IMR-90 (cell line): Measurements from ENCODE around the gene NEDD4L. TPM values are rescaled to one million over a fixed set of nuclear protein-coding genes. Genes with fewer than 3 reads are reported as not detected.

ENCODE experiments used
- ATAC-seq: fragments of 200-7000 bp; cut with Tn5 transposase; 2 replicates; pipeline ENCODE4 v1.9.1; 2020; ENCODE audit warnings: low read depth, mild to moderate bottlenecking, moderate library complexity
- BruUV-seq: library from RNA; stranded (reverse); fragments of 400-500 nt; replicated peaks from 2 replicates; lab custom pipeline; 2021; lab: Mats Ljungman, UMichigan
- CTCF ChIA-PET: fragments of 300-600 bp; formaldehyde crosslinking; extraction: SDS; loops from one replicate; lab custom pipeline; 2021; ENCODE audit warnings: antibody characterized with exemption; lab: Yijun Ruan, JAX
- POLR2A ChIA-PET: fragments of 300-600 bp; sonication (Branson Sonifier 250); formaldehyde crosslinking; loops from one replicate; lab custom pipeline; 2022; ENCODE audit warnings: antibody characterized with exemption; ENCODE audit not compliant: unreplicated experiment; lab: Charles Lee
- DNase-seq: peaks from one replicate; pipeline ENCODE4 v3.0.0; 2013
- H2AFZ ChIP-seq: replicated peaks from 2 replicates; pipeline ENCODE3; 2013; ENCODE audit warnings: low read length, mild to moderate bottlenecking; ENCODE audit not compliant: poor library complexity
- H2AK5ac ChIP-seq: 2 replicates; pipeline ENCODE4 v1.6.1; 2013; ENCODE audit warnings: low read depth, low read length, inconsistent platforms
- H2AK9ac ChIP-seq: replicated peaks from 2 replicates; pipeline ENCODE3; 2013; ENCODE audit warnings: mild to moderate bottlenecking, low read depth, low read length, moderate library complexity; ENCODE audit not compliant: poor library complexity
- H2BK120ac ChIP-seq: 2 replicates; pipeline ENCODE4 v1.6.1; 2013; ENCODE audit warnings: low read depth, low read length, inconsistent platforms
- H2BK15ac ChIP-seq: 3 replicates; pipeline ENCODE4 v1.6.1; 2013; ENCODE audit warnings: low read depth, low read length, inconsistent platforms
- H2BK20ac ChIP-seq: 2 replicates; pipeline ENCODE4 v1.6.1; 2013; ENCODE audit warnings: low read depth, mild to moderate bottlenecking, inconsistent platforms, low read length, moderate library complexity
- H2BK5ac ChIP-seq: 2 replicates; pipeline ENCODE4 v1.6.1; 2013; ENCODE audit warnings: mild to moderate bottlenecking, low read depth, low read length, inconsistent platforms; ENCODE audit not compliant: poor library complexity, severe bottlenecking
- H3K14ac ChIP-seq: replicated peaks from 2 replicates; pipeline ENCODE4 v1.6.1; 2013; ENCODE audit warnings: low read depth, low read length, inconsistent platforms
- H3K18ac ChIP-seq: 2 replicates; pipeline ENCODE4 v1.6.1; 2013; ENCODE audit warnings: low read depth, low read length, control low read depth
- H3K23ac ChIP-seq: 2 replicates; pipeline ENCODE4 v1.6.1; 2013; ENCODE audit warnings: low read depth, low read length, inconsistent platforms
- H3K27ac ChIP-seq: 2 replicates; pipeline ENCODE4 v1.5.1; 2013; ENCODE audit warnings: mild to moderate bottlenecking, control low read depth, low read length; ENCODE audit not compliant: insufficient read depth
- H3K27me3 ChIP-seq: 2 replicates; pipeline ENCODE4 v1.6.1; 2013; ENCODE audit warnings: low read length; ENCODE audit not compliant: control insufficient read depth, insufficient read depth
- H3K36me3 ChIP-seq: 2 replicates; pipeline ENCODE4 v1.6.1; 2013; ENCODE audit warnings: low read length, mixed read lengths; ENCODE audit not compliant: control insufficient read depth, insufficient read depth
- H3K4ac ChIP-seq: 2 replicates; pipeline ENCODE4 v1.6.1; 2013; ENCODE audit warnings: low read depth, low read length, inconsistent platforms
- H3K4me1 ChIP-seq: 2 replicates; pipeline ENCODE4 v1.6.1; 2013; ENCODE audit warnings: low read length, mixed read lengths; ENCODE audit not compliant: control insufficient read depth, insufficient read depth
- H3K4me2 ChIP-seq: 2 replicates; pipeline ENCODE4 v1.6.1; 2013; ENCODE audit warnings: low read depth, mild to moderate bottlenecking, control low read depth, low read length, moderate library complexity
- H3K4me3 ChIP-seq: 2 replicates; pipeline ENCODE4 v1.5.1; 2013; ENCODE audit warnings: low read depth, mild to moderate bottlenecking, control low read depth, low read length, moderate library complexity; ENCODE audit not compliant: insufficient read depth
- H3K56ac ChIP-seq: 2 replicates; pipeline ENCODE4 v1.6.1; 2013; ENCODE audit warnings: low read length, inconsistent platforms; ENCODE audit not compliant: insufficient read depth; ENCODE audit errors: extremely low read depth
- H3K79me1 ChIP-seq, 2 experiments: 2 replicates each; pipeline ENCODE4 v1.6.1; 2013; ENCODE audit warnings: low read length in 2 of 2, inconsistent platforms in 1 of 2, low read depth in 1 of 2
- H3K9ac ChIP-seq: 2 replicates; pipeline ENCODE4 v1.6.1; 2013; ENCODE audit warnings: low read depth, low read length, control low read depth
- H3K9me1 ChIP-seq: 2 replicates; pipeline ENCODE4 v1.6.1; 2013; ENCODE audit warnings: low read length, inconsistent platforms; ENCODE audit not compliant: insufficient read depth
- H3K9me3 ChIP-seq: 2 replicates; pipeline ENCODE4 v1.6.1; 2013; ENCODE audit warnings: low read length; ENCODE audit not compliant: control insufficient read depth, insufficient read depth
- H4K20me1 ChIP-seq: 2 replicates; pipeline ENCODE4 v1.6.1; 2013; ENCODE audit warnings: low read length, inconsistent platforms; ENCODE audit not compliant: insufficient read depth
- H4K5ac ChIP-seq: 2 replicates; pipeline ENCODE4 v1.6.1; 2013; ENCODE audit warnings: mild to moderate bottlenecking, low read depth, low read length, control low read depth
- H4K8ac ChIP-seq, 2 experiments: 2 replicates each; pipeline ENCODE4 v1.6.1; 2013; ENCODE audit warnings: low read depth in 2 of 2, low read length in 2 of 2, control low read depth in 1 of 2, inconsistent platforms in 1 of 2
- H4K91ac ChIP-seq: 2 replicates; pipeline ENCODE4 v1.6.1; 2013; ENCODE audit warnings: low read depth, low read length, inconsistent platforms; ENCODE audit not compliant: insufficient read depth
- BHLHE40 ChIP-seq: fragments of 150-350 bp; IDR thresholded peaks from 2 replicates; pipeline ENCODE4 v1.6.1; 2016; ENCODE audit warnings: mild to moderate bottlenecking, low read depth, low read length
- CEBPB ChIP-seq: IDR thresholded peaks from 2 replicates; pipeline ENCODE4 v1.6.1; 2012; ENCODE audit warnings: low read depth, low read length, improper control_type of control experiment
- CHD1 ChIP-seq: IDR thresholded peaks from 2 replicates; pipeline ENCODE4 v1.6.1; 2012; ENCODE audit warnings: low read depth, low read length, improper control_type of control experiment
- FOS ChIP-seq: fragments of 150-350 bp; IDR thresholded peaks from 2 replicates; pipeline ENCODE4 v1.6.1; 2016; ENCODE audit warnings: low read depth, low read length
- MAFK ChIP-seq: IDR thresholded peaks from 2 replicates; pipeline ENCODE4 v1.6.1; 2012; ENCODE audit warnings: low read depth, low read length, improper control_type of control experiment
- MAZ ChIP-seq: IDR thresholded peaks from 2 replicates; pipeline ENCODE4 v1.6.1; 2012; ENCODE audit warnings: low read depth, mild to moderate bottlenecking, low read length, improper control_type of control experiment, moderate library complexity, borderline replicate concordance
- MXI1 ChIP-seq: IDR thresholded peaks from 2 replicates; pipeline ENCODE4 v1.6.1; 2012; ENCODE audit warnings: low read depth, mild to moderate bottlenecking, low read length, moderate library complexity, borderline replicate concordance
- NFE2L2 ChIP-seq: fragments of 150-350 bp; IDR thresholded peaks from 2 replicates; pipeline ENCODE4 v1.6.1; 2016; ENCODE audit warnings: low read depth, mild to moderate bottlenecking, low read length
- POLR2A ChIP-seq: IDR thresholded peaks from 2 replicates; pipeline ENCODE4 v1.6.1; 2012; ENCODE audit warnings: mild to moderate bottlenecking, low read depth, low read length
- RAD21 ChIP-seq: IDR thresholded peaks from 2 replicates; pipeline ENCODE4 v1.6.1; 2012; ENCODE audit warnings: low read length, improper control_type of control experiment
- RCOR1 ChIP-seq: IDR thresholded peaks from 2 replicates; pipeline ENCODE4 v1.6.1; 2012; ENCODE audit warnings: mild to moderate bottlenecking, low read length, improper control_type of control experiment; ENCODE audit not compliant: insufficient replicate concordance
- RFX5 ChIP-seq: IDR thresholded peaks from 2 replicates; pipeline ENCODE4 v1.8.0; 2012; ENCODE audit warnings: low read depth, mild to moderate bottlenecking, low read length, moderate library complexity
- SMC3 ChIP-seq: fragments of 150-350 bp; IDR thresholded peaks from 2 replicates; pipeline ENCODE4 v1.6.1; 2016; ENCODE audit warnings: low read depth, mild to moderate bottlenecking, antibody characterized with exemption, low read length, moderate library complexity
- whole genome bisulfite sequencing, 2 experiments: methylation state at CpG; one replicate each; pipeline versions ENCODE4 v1.1.5 to v1.1.7; 2013; ENCODE audit warnings: missing lambda C conversion rate in 2 of 2; ENCODE audit not compliant: insufficient read length in 1 of 2; ENCODE audit errors: extremely low coverage in 2 of 2; 5-methylcytosine and 5-hydroxymethylcytosine counted together
- dilution Hi-C: fragments of 300-500 bp; cut with HindIII; formaldehyde crosslinking; loops from one replicate; pipeline ENCODE4 v1.14.3; 2018; ENCODE audit warnings: low sequenced_read_pairs; ENCODE audit not compliant: unreplicated experiment
- in situ Hi-C: fragments of 300-500 bp; cut with MboI; formaldehyde crosslinking; loops from 3 replicates; pipeline ENCODE4 v1.14.3; 2019; ENCODE audit warnings: low sequenced_read_pairs, inconsistent platforms, mixed read lengths
- intact Hi-C: fragments of 100-400 bp; cut with micrococcal nuclease; formaldehyde crosslinking; loops from 2 replicates; pipeline ENCODE4 v1.10.0; 2022
- polyA plus RNA-seq, 3 experiments: library from polyadenylated mRNA; depleted of rRNA; stranded (reverse); fragments of >200 nt; gene quantifications; 2 replicates each; pipeline ENCODE4 v1.2.3, GENCODE V29; 2012; ENCODE audit warnings: low replicate concordance in 1 of 3
- total RNA-seq: library from RNA; depleted of rRNA; stranded (reverse); fragments of >200 nt; gene quantifications from 2 replicates; pipeline ENCODE4 v1.2.3, GENCODE V29; 2012
- TF ChIP-seq, protein P1 (sequence below): fragments of 150-350 bp; IDR thresholded peaks from 2 replicates; pipeline ENCODE4 v1.6.1; 2016; ENCODE audit warnings: low read depth, mild to moderate bottlenecking, low read length, moderate library complexity, borderline replicate concordance
- TF ChIP-seq, protein P2 (sequence below): fragments of 150-350 bp; IDR thresholded peaks from 2 replicates; pipeline ENCODE4 v1.6.1; 2017; ENCODE audit warnings: mild to moderate bottlenecking, antibody characterized with exemption, low read length, low read depth
- TF ChIP-seq, protein P3 (sequence below): conservative IDR thresholded peaks from 2 replicates; pipeline ENCODE4 v1.5.1; 2012; ENCODE audit warnings: mild to moderate bottlenecking, low read depth, low read length, improper control_type of control experiment

The NEDD4L gene
- total and polyA plus RNA-seq, 2 of the 4 experiments (the other 2 are of a cell fraction): 10.0 to 10.9 TPM

DNA sequence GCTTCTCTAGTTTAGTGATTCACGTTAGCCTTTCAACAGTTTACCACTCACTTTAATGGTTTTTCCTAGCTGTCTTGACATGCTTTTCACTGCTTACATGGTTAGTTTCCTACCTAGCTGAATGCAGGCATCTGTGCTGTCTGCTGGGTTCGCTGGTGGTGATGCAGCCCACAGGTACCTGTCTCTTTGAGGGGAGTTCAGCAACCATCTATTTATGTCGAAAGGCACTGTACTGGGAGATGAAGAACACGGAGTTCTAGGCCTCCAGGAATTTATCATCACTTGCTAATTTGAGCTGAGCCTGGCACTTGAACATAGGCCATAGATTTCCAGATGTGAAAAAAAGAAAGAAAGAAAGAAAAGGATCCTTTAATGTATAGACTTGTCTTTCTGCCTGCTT is 148.5 kb downstream of the NEDD4L start:
- H4K5ac ChIP-seq: no peak overlapping the region
- H3K4ac ChIP-seq: no peak overlapping the region
- no peak overlapping the region for H3K4me3 ChIP-seq
- H2BK15ac ChIP-seq: no peak overlapping the region
- H4K91ac ChIP-seq: no peak overlapping the region
- in situ Hi-C loops (no loop called here), intact Hi-C loops (no loop called here), dilution Hi-C loops (no loop called here)
- H3K27ac ChIP-seq: no peak overlapping the region
- ChIA-PET POLR2A (no interaction called here), CTCF (interaction anchor here (1.2 kb wide), 1 partner anchor 310 kb away, joined by 3 read pairs; no protein-coding TSS in a partner anchor)
- ATAC-seq: no peak
- no peak overlapping the region for H3K9ac ChIP-seq
- H2BK20ac ChIP-seq: no peak overlapping the region
- peaks cover 3 to 14% of the 10 kb centered on the region in 2 experiments; a peak in 1 of 4 replicates for H3K79me1 ChIP-seq
- H3K36me3 ChIP-seq: no peaks in the 10 kb centered on the region
- no peaks in the 10 kb centered on the region for H3K9me3 ChIP-seq
- H3K23ac ChIP-seq: no peak overlapping the region
- no peak overlapping the region for H4K8ac ChIP-seq
- no peaks in the 10 kb centered on the region for H3K27me3 ChIP-seq
- DNase-seq: no peak
- no peak overlapping the region for H3K4me2 ChIP-seq
- BruUV-seq: no TSS peak
- H4K20me1 ChIP-seq: no peaks in the 10 kb centered on the region
- peaks cover 7% of the 10 kb centered on the region for H3K4me1 ChIP-seq
- no peak overlapping the region for H2BK120ac ChIP-seq
- H3K56ac ChIP-seq: no peak overlapping the region
- no peak overlapping the region for H2BK5ac ChIP-seq
- H2AK9ac ChIP-seq: no peak overlapping the region
- H3K18ac ChIP-seq: no peak overlapping the region
- H3K9me1 ChIP-seq: peaks cover 14% of the 10 kb centered on the region; the same call in 1 of the 2 replicates
- H3K14ac ChIP-seq: no peak overlapping the region
- TF ChIP-seq, protein P1, sequence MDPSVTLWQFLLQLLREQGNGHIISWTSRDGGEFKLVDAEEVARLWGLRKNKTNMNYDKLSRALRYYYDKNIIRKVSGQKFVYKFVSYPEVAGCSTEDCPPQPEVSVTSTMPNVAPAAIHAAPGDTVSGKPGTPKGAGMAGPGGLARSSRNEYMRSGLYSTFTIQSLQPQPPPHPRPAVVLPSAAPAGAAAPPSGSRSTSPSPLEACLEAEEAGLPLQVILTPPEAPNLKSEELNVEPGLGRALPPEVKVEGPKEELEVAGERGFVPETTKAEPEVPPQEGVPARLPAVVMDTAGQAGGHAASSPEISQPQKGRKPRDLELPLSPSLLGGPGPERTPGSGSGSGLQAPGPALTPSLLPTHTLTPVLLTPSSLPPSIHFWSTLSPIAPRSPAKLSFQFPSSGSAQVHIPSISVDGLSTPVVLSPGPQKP: no peak
- TF ChIP-seq MXI1 (no peak), FOS (no peak), CHD1 (no peak), MAFK (no peak), POLR2A (no peak), RAD21 (no peak), RCOR1 (no peak), RFX5 (no peak), MAZ (no peak), SMC3 (no peak), NFE2L2 (no peak), BHLHE40 (no peak), CEBPB (no peak)
- TF ChIP-seq, protein P2, sequence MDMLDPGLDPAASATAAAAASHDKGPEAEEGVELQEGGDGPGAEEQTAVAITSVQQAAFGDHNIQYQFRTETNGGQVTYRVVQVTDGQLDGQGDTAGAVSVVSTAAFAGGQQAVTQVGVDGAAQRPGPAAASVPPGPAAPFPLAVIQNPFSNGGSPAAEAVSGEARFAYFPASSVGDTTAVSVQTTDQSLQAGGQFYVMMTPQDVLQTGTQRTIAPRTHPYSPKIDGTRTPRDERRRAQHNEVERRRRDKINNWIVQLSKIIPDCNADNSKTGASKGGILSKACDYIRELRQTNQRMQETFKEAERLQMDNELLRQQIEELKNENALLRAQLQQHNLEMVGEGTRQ: no peak
- TF ChIP-seq, protein P3, sequence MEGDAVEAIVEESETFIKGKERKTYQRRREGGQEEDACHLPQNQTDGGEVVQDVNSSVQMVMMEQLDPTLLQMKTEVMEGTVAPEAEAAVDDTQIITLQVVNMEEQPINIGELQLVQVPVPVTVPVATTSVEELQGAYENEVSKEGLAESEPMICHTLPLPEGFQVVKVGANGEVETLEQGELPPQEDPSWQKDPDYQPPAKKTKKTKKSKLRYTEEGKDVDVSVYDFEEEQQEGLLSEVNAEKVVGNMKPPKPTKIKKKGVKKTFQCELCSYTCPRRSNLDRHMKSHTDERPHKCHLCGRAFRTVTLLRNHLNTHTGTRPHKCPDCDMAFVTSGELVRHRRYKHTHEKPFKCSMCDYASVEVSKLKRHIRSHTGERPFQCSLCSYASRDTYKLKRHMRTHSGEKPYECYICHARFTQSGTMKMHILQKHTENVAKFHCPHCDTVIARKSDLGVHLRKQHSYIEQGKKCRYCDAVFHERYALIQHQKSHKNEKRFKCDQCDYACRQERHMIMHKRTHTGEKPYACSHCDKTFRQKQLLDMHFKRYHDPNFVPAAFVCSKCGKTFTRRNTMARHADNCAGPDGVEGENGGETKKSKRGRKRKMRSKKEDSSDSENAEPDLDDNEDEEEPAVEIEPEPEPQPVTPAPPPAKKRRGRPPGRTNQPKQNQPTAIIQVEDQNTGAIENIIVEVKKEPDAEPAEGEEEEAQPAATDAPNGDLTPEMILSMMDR: no peak
- no peak overlapping the region for H2AK5ac ChIP-seq
- no peak overlapping the region for H2AFZ ChIP-seq
- WGBS, 2 experiments: 100% methylated on average over 2 of the region's 4 CpGs; no CpG with 5 or more reads in 1 of the 2 experiments
